MM.1S (cell line): ENCODE data around the gene LYSET.

ENCODE experiments used
- CTCF ChIP-seq: fragments of 300-600 bp; sonication (generic); IDR thresholded peaks from 2 replicates; pipeline ENCODE4 v1.5.1; 2016; ENCODE audit warnings: antibody characterized with exemption, low read length, mixed read lengths
- EZH2 ChIP-seq: fragments of 300-600 bp; sonication (generic); optimal IDR thresholded peaks from 2 replicates; pipeline ENCODE3; 2017; ENCODE audit warnings: low read depth, mild to moderate bottlenecking, antibody characterized with exemption, low read length, mixed read lengths
- EZH2phosphoT487 ChIP-seq: fragments of 300-600 bp; sonication (generic); IDR thresholded peaks from 2 replicates; pipeline ENCODE4 v1.6.1; 2018; ENCODE audit warnings: antibody characterized with exemption, low read length

DNA sequence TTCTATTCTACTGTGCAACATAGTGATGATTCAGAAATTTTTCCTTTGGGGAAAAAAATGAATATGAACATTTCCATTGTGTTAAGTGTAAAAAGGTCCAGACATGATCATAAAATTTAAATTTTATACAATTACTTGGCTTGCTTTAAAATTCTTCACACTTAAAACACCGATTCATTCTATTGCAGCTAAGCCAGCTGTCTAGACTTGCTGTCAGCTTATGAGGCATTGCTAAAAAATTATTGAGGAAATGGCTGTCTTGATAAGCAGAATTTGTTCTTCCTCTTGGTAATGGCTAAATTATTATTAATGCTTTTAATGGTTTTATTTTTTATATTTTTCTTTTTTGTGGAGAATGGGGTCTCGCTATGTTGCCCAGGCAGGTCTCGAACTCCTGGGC is 1.8 kb downstream of the LYSET start:
- TF ChIP-seq CTCF (no peak), EZH2 (no peak), EZH2phosphoT487 (no peak)
